Measurements from ENCODE around the gene TMPRSS11B. TPM values are rescaled to one million over a fixed set of nuclear protein-coding genes. Genes with fewer than 3 reads are reported as not detected.
"Not testable (repeated sequence)": the region's sequence is repeated elsewhere in the genome, so short reads cannot be mapped to it uniquely, and the experiment has no call there.

TMPRSS11B gene
- polyA plus RNA-seq, 1 donor from 2014 or later: not detected

DNA sequence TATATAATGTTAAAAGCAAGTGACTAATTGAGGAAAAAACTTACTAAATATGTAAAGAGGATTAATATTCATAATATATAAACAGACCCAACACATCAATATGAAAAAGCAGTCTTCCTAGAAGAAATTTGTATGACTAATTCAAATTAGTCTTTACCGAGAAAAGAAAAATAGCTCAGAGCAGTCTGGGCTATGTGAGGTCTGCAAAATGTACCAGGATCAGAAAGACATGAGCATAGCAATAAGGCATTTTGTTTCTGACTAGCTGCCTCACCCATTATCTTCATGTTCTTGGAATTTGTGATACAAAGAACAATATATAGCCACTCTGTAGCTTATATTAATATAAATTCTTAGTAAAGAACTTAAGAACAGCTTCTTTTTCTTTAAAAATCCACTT lies 13.7 kb upstream of the TMPRSS11B start:
- no peak overlapping the region for H3K27ac Mint-ChIP-seq
- H3K9me3 Mint-ChIP-seq: peaks cover 1 to 7% (median 2%) of the 10 kb centered on the region in 3 donors
- no peaks in the 10 kb centered on the region for H3K27me3 Mint-ChIP-seq
- no peak overlapping the region for H3K4me3 Mint-ChIP-seq
- H3K36me3 Mint-ChIP-seq: peaks cover 3% of the 10 kb centered on the region
- H3K4me1 Mint-ChIP-seq: peaks cover 0 to 5% (median 0%) of the 10 kb centered on the region in 3 donors

DNA sequence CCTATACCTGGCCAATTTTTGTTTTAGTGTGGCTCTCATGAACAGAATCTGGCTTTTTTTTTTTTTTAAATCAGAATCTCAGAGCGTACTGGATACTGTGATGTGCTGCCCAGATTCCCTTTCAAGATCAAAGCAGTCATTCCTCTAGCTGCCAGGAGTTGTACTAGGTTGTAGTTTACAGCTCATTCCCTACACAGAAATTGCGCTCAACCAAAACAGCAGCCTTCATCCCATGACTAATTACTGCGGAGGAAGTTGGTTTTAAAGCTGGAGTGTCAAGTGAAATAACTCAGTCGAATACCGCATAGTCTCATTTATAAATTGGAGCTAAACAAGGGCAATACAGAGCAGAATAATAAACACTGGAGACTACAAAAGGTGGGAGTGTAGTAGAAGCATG lies 12.2 kb upstream of the TMPRSS11B start:
- H3K36me3 Mint-ChIP-seq: no peaks in the 10 kb centered on the region
- H3K9me3 Mint-ChIP-seq: peaks cover 0 to 1% (median 0%) of the 10 kb centered on the region in 3 donors
- H3K4me1 Mint-ChIP-seq: peaks cover 0 to 5% (median 0%) of the 10 kb centered on the region in 3 donors
- H3K27me3 Mint-ChIP-seq: no peaks in the 10 kb centered on the region
- H3K27ac Mint-ChIP-seq: no peak overlapping the region
- no peak overlapping the region for H3K4me3 Mint-ChIP-seq

DNA sequence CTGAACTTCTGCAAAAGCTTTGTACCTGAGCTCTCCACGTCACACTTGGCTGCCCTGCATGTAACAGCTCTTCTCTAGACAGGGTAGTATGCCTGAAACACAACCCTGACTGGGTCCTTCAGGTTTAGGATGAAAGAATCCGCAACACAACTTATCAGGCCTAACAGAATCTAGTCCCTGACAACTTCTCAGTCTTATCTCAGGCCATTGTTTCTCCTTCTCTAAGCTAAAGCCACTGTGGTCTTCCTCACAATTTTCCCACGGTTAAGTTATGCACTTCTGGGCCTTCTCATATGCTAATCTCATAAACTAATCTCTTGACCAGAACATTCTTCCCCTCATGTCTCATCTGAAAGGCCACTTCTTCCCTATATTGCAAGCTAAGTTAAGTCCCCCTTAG lies 10.8 kb upstream of the TMPRSS11B start:
- H3K27ac Mint-ChIP-seq: no peak overlapping the region
- peaks cover 3% of the 10 kb centered on the region for H3K27me3 Mint-ChIP-seq
- no peak overlapping the region for H3K4me3 Mint-ChIP-seq
- peaks cover 0 to 1% (median 0%) of the 10 kb centered on the region in 3 donors for H3K9me3 Mint-ChIP-seq
- H3K4me1 Mint-ChIP-seq: peaks cover 0 to 5% (median 1%) of the 10 kb centered on the region in 3 donors
- no peaks in the 10 kb centered on the region for H3K36me3 Mint-ChIP-seq

DNA sequence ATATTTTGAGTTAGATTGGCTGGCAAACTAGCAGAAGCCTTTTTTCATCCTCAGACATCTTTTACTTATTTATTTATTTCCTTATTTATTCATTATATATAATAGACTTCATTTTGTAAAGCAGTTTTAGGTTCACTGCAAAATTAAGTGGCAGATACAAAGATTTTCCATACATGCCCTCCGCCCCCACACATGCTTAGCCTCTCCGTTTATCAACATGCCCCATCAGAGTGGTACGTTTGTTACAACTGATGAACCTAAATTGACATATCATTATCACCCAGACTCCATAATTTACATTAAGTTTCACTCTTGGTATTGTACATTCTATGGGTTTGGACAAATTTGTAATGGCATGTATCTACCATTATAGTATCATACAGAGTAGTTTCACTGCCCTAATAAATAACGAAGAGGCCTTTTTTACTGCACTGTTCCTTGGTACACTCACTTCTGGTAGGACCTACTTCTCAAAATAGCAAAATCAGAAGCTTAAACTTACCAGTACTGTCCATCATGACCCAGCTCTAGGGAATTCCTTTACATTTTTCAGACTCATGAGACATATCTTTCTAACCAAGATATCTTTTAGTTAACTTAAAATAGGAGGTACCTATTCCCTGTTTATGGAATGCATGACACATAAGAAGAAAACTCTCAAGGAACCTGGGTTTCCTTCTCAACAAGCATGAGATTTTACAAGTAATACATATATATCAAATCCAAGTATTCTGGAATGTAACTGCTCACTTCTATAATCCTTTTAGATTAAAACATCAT lies 4.8 kb upstream of the TMPRSS11B start:
- Mint-ChIP-seq H3K4me3 (no peak overlapping the region), H3K36me3 (no peaks in the 10 kb centered on the region), H3K27ac (no peak overlapping the region), H3K27me3 (peaks cover 6% of the 10 kb centered on the region), H3K9me3 (no peaks in the 10 kb centered on the region), H3K4me1 (peaks cover 0 to 4% (median 1%) of the 10 kb centered on the region in 3 donors)

DNA sequence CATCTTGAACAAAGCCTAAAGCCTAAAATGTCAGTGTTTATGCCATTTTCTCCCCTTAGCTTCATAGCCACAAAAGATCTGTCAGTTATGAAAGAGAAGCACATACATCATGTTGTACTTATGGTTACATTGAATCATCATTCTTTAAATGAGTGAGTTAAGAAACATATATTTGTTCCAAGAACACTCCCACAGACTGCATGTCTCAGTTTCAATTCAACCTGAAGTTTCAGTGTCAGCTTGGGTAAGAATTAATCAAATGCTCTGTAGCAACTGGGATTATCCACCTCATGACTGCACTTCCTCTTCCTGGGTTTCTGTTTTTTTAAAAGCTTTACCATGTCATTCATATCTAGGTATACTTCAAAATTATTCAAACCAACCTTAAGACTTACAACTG lies 3.9 kb upstream of the TMPRSS11B start:
- Mint-ChIP-seq H3K4me3 (no peak overlapping the region), H3K9me3 (no peaks in the 10 kb centered on the region), H3K36me3 (no peaks in the 10 kb centered on the region), H3K4me1 (peaks cover 0 to 4% (median 1%) of the 10 kb centered on the region in 3 donors), H3K27me3 (peaks cover 6% of the 10 kb centered on the region), H3K27ac (no peak overlapping the region)

DNA sequence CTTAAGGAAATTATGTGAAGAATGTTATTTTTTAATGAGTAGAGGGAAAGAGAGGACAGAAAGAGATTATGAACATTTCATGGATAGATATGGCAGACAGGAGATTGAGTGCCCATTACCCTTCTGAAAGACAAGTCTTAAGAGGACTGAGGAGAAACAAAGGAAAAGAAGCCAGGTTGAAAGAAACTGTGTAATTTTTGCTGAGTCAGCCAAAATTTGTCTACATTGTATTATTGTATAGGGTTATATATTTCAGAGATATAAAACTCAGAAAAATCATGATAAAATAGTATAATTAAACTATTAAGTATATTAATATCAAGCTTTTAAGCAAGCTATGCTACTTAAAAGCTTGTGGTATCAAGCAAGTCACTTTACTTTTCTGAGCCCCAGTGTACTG lies 4.9 kb downstream of the TMPRSS11B start:
- Mint-ChIP-seq H3K27ac (no peak overlapping the region), H3K36me3 (no peaks in the 10 kb centered on the region), H3K4me1 (no peaks in the 10 kb centered on the region), H3K4me3 (no peak overlapping the region), H3K9me3 (no peaks in the 10 kb centered on the region), H3K27me3 (peaks cover 2% of the 10 kb centered on the region)

DNA sequence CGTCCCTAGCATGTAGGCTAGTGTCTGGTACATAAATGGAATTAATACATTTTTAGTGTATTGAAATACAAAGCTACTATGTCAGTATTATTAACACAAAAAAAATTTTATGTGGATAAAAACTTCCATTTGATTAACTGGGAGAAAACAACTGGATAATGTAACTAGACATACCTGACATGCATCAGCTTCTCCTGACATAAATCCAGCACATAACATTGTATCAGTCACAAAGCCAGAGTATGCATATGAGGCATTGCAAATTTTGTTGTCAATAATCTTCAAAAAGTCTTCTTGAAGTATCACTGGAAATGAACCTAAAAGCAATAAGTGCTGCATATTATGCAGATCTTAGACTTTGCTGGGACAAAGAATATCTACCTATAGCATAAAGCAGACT lies 16.9 kb downstream of the TMPRSS11B start:
- H3K27me3 Mint-ChIP-seq: no peaks in the 10 kb centered on the region
- no peaks in the 10 kb centered on the region for H3K4me1 Mint-ChIP-seq
- no peak overlapping the region for H3K4me3 Mint-ChIP-seq
- H3K27ac Mint-ChIP-seq: no peak overlapping the region
- peaks cover 0 to 2% (median 1%) of the 10 kb centered on the region in 3 donors for H3K9me3 Mint-ChIP-seq
- no peaks in the 10 kb centered on the region for H3K36me3 Mint-ChIP-seq

DNA sequence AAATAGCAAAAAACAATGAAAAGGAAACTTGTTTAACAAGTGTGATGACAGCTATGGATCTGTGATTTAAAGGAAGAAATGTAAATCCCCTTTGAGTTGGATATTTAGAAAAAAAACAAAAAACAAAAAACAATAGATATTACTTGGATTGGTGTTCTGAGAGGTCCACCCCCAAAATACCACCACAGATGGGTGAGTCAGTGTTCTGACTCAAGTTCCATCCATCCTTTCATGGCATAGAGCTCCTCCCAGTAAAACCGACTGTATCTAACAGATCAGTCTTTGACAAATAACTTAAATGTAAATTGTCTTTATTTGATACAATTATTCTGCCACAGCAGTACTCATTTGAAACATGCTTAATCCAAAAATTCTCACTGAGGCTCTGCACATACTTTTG lies 27.4 kb downstream of the TMPRSS11B start:
- Mint-ChIP-seq H3K9me3 (no peaks in the 10 kb centered on the region), H3K4me1 (no peaks in the 10 kb centered on the region), H3K27ac (no peak overlapping the region), H3K4me3 (no peak overlapping the region), H3K27me3 (peaks cover 5% of the 10 kb centered on the region), H3K36me3 (no peaks in the 10 kb centered on the region)

DNA sequence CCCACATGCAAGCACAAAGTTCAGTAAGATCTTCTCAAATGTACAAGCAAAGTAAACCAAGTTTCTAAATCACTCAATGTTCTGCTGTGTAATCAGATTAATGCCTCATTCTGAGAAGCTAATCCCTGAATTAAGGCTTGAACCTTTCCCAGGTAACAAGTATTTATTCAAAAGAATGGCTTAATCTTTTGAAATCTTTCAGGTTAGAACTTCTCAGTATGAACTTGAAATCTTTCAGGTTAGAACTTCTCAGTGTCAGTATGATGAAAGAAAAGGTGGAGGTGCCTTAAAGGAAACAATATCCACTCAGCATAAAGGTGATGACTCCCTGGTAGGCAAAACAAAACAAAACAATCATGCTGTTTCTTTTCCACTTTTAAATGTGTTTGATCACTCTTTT lies 29.0 kb downstream of the TMPRSS11B start:
- Mint-ChIP-seq H3K9me3 (no peaks in the 10 kb centered on the region), H3K27me3 (peaks cover 5% of the 10 kb centered on the region), H3K4me3 (no peak overlapping the region), H3K4me1 (no peaks in the 10 kb centered on the region), H3K27ac (no peak overlapping the region), H3K36me3 (no peaks in the 10 kb centered on the region)

DNA sequence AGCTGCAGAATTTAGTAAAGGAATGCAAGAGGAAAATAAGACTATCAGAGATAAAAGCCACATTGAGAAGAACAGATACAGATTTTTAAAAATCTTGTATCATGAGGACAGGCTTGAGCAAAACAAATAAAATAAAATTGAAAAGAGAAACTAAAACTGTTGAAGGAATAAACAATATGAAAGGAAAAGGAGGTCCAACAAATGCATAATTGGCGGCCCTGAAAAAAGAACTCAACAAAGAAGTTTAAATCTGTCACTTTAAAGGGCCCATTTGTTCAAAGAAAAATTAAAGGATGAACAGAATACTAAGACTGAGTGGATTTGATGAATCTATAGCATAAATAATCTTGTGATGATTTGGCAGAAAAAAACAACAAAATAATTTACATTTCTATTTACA lies 36.5 kb downstream of the TMPRSS11B start:
- peaks cover 2% of the 10 kb centered on the region for H3K27me3 Mint-ChIP-seq
- no peak overlapping the region for H3K4me3 Mint-ChIP-seq
- no peak overlapping the region for H3K27ac Mint-ChIP-seq
- no peaks in the 10 kb centered on the region for H3K4me1 Mint-ChIP-seq
- peaks cover 3 to 16% (median 11%) of the 10 kb centered on the region in 3 donors for H3K9me3 Mint-ChIP-seq
- H3K36me3 Mint-ChIP-seq: no peaks in the 10 kb centered on the region

DNA sequence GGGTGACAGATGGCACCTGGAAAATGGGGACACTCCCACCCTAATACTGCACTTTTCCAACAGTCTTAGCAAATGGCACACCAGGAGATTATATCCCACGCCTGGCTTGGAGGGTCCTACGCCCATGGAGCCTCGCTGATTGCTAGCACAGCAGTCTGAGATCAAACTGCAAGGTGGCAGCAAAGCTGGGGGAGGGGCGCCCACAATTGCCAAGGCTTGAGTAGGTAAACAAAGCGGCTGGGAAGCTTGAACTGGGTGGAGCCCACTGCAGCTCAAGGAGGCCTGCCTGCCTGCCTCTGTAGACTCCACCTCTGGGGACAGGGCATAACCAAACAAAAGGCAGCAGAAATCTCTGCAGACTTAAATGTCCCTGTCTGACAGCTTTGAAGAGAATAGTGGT lies 51.2 kb downstream of the TMPRSS11B start:
- H3K4me3 Mint-ChIP-seq, H3K36me3 Mint-ChIP-seq, H3K4me1 Mint-ChIP-seq, H3K27me3 Mint-ChIP-seq, H3K9me3 Mint-ChIP-seq, H3K27ac Mint-ChIP-seq: not testable (repeated sequence)

DNA sequence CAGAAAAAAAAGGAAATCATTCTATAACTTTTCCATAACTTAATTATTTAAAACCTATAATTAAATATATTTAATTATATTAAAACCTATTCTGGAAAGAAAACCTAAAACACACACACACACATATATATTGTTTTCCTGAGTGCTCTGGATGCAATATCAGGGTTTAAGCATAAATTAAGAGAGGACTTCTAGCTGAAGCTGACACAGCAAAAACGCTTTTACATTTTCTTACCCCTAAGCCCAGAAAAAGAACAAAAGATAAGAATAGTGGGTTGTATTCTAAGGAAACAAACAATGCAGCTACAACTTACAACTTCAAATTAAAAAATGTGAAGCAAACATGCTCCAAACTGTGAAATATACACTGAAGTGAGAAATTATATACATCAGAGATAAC lies 52.3 kb downstream of the TMPRSS11B start:
- Mint-ChIP-seq H3K27me3 (no peaks in the 10 kb centered on the region), H3K4me3 (no peak overlapping the region), H3K4me1 (no peaks in the 10 kb centered on the region), H3K9me3 (peaks cover 0 to 4% (median 0%) of the 10 kb centered on the region in 3 donors), H3K36me3 (peaks cover 3% of the 10 kb centered on the region), H3K27ac (no peak overlapping the region)

DNA sequence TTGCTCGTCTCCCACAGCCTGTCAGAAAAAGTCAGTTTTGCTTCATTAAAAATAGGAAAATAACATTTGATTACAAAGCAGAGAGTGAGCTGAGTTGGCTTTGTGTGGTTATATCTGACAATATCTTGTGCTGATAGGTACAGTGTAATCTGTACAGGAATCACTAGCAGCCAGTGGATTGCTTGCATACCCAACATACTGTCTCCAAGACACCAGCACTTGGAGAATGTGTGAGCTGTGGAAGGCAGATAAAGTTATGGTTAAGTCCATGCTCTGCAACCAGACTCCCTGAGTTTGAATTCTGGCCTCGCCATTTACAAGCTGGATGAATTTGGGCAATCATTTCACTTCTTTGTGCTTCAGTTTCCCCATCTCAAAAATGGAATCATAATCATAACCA lies 58.3 kb downstream of the TMPRSS11B start:
- Mint-ChIP-seq H3K27me3 (no peaks in the 10 kb centered on the region), H3K4me3 (no peak overlapping the region), H3K27ac (no peak overlapping the region), H3K4me1 (no peaks in the 10 kb centered on the region), H3K36me3 (peaks cover 3% of the 10 kb centered on the region), H3K9me3 (no peaks in the 10 kb centered on the region)

DNA sequence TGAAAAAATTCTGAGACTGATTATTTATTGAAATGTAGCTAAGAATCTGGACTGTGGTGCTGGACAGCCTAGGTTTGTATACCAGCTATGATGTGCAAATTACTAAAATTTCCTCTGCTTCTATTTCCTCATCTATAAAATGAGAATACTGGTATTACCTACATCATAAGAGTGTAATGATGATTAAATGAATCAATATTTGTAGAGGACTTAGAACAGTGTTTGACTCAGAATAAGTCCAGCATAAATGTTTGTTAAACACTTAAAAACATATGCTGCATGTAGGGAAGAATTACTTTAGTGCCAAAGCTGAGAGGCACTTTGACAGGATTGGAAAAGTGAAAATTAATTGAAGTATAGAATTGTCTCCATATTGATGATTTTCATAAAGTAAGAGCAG lies 60.6 kb downstream of the TMPRSS11B start:
- no peak overlapping the region for H3K27ac Mint-ChIP-seq
- H3K4me1 Mint-ChIP-seq: no peaks in the 10 kb centered on the region
- peaks cover 3% of the 10 kb centered on the region for H3K36me3 Mint-ChIP-seq
- no peak overlapping the region for H3K4me3 Mint-ChIP-seq
- no peaks in the 10 kb centered on the region for H3K9me3 Mint-ChIP-seq
- H3K27me3 Mint-ChIP-seq: no peaks in the 10 kb centered on the region

DNA sequence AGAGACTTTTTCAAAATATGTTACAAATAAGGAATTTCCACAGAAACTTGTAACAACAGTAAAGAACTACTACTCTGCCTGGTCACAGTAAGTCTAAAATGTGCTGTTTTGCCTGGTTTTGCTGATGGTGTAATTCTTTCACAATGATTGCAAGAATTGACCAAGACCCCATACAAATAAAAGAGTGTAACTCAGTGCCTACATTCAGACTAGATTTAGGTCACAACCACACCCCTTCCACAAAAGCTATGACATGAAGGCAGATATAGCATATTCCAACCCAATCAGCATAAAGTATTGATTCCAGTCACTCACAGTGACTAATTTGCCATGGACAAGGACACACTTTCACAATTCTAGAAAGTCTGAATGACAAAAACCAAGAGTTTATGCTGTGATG lies 62.1 kb downstream of the TMPRSS11B start:
- Mint-ChIP-seq H3K9me3 (no peaks in the 10 kb centered on the region), H3K36me3 (no peaks in the 10 kb centered on the region), H3K4me1 (no peaks in the 10 kb centered on the region), H3K27me3 (no peaks in the 10 kb centered on the region), H3K27ac (no peak overlapping the region), H3K4me3 (no peak overlapping the region)

DNA sequence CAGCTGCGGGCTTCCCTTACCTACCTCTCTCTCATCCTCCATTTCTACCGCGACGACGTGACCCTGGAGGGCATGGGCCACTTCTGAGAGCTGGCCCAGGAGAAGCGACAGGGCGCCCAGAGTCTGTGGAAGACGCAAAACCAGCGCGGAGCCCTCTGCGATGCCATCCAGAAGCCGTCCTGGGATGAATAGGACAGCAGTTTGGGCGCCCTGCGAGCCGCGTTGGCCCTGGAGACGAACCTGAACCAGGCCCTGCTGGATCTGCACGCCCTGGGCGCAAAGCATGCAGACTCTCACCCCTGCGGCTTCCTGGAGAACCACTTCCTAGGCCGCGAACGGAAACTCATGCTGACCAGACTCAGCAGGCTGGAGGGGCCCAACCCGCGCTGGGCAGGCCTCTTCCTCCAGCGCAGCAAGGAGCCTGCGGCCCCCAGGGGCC lies 63.1 kb downstream of the TMPRSS11B start:
- H3K27me3 Mint-ChIP-seq: no peaks in the 10 kb centered on the region
- no peak overlapping the region for H3K4me3 Mint-ChIP-seq

More for the DNA sequence above, 63.1 kb downstream of the TMPRSS11B start:
- H3K9me3 Mint-ChIP-seq: no peaks in the 10 kb centered on the region
- H3K36me3 Mint-ChIP-seq: no peaks in the 10 kb centered on the region
- no peaks in the 10 kb centered on the region for H3K4me1 Mint-ChIP-seq
- peak overlapping the region in 1 of 3 donors; percentile 29 for H3K27ac Mint-ChIP-seq

All from IgD-negative memory B cell (primary cell).